NB4 (cell line): ENCODE measurements around the gene TRAM2.

Source experiments
- CTCF ChIP-seq: IDR thresholded peaks from one replicate; pipeline ENCODE4 v1.5.1; 2012; ENCODE audit warnings: low read depth, low read length
- MAX ChIP-seq: IDR thresholded peaks from 2 replicates; pipeline ENCODE4 v1.6.1; 2011; ENCODE audit warnings: low read depth, low read length
- MYC ChIP-seq: IDR thresholded peaks from 2 replicates; pipeline ENCODE4 v1.6.1; 2011; ENCODE audit warnings: low read depth, low read length
- POLR2A ChIP-seq: IDR thresholded peaks from 2 replicates; pipeline ENCODE4 v1.6.1; 2011; ENCODE audit warnings: mild to moderate bottlenecking; ENCODE audit not compliant: insufficient read length; ENCODE audit errors: extremely low read depth

GRCh38 chr6:52620906-52621190 is 44.0 kb upstream of the TRAM2 start:
- TF ChIP-seq CTCF (no peak), POLR2A (no peak), MYC (no peak), MAX (no peak)
